Activated naive CD8-positive, alpha-beta T cell (primary cell): ENCODE measurements around the gene CCDC187.
"Not testable (repeated sequence)": the region's sequence is repeated elsewhere in the genome, so short reads cannot be mapped to it uniquely, and the experiment has no call there.

Source experiments
- H3K27ac Mint-ChIP-seq: one replicate; pipeline ENCODE4 v1.8.0; 2021; ENCODE audit warnings: mixed read lengths
- H3K27me3 Mint-ChIP-seq: one replicate; pipeline ENCODE4 v1.8.0; 2021; ENCODE audit warnings: mixed read lengths
- H3K36me3 Mint-ChIP-seq: one replicate; pipeline ENCODE4 v1.8.0; 2021; ENCODE audit warnings: mixed read lengths
- H3K4me1 Mint-ChIP-seq: one replicate; pipeline ENCODE4 v1.8.0; 2021; ENCODE audit warnings: low read depth, mixed read lengths
- H3K4me3 Mint-ChIP-seq: one replicate; pipeline ENCODE4 v1.8.0; 2021; ENCODE audit warnings: mild to moderate bottlenecking, mixed read lengths
- H3K9me3 Mint-ChIP-seq: one replicate; pipeline ENCODE4 v1.8.0; 2021; ENCODE audit warnings: low read depth, mixed read lengths

CCDC187 gene

DNA sequence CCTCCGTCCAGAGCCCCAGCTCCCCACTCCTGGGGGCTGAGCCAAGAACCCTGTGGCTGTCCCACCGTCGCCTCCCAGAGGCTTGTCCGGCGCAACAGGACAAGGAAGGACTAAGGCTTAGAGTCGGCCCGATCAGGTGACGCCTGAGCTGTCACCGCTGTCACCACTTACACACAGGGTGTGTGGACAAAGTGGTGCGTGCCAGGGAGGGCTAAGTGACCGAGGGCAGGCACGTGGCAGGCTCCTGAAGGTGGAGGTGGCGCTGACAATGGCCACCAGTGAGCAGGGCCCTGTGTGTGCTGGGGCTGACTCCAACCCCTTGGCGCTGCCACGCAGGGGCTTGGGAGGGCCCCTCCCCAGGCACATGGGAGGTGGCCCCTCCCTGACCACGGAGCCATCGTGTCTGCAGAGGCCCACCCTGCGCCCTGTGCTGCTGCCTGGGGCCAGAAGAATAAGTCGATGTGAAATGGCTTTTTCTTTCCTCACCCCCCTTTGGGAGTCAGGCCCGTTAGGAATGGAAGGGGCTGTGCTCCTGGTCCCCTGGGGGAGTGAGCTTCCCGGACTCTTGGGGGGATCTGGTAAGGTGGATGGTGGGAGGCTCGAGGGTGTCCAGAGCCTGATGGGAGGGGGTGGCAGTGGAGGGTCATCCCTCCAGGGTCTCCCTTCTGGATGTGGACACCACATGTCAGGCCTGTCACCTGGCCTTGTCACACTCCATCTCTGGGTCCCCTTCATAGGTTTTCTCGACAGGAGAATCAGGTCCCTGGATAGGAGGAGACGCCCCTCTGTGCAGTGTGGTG is 20.8 kb upstream of the CCDC187 start:
- H3K27me3 Mint-ChIP-seq: no peaks in the 10 kb centered on the region
- H3K4me1 Mint-ChIP-seq: peaks cover 3% of the 10 kb centered on the region
- no peaks in the 10 kb centered on the region for H3K36me3 Mint-ChIP-seq
- H3K27ac Mint-ChIP-seq: no peak overlapping the region
- H3K9me3 Mint-ChIP-seq: no peaks in the 10 kb centered on the region
- no peak overlapping the region for H3K4me3 Mint-ChIP-seq

- Mint-ChIP-seq H3K4me3 (no peak overlapping the region), H3K27ac (no peak overlapping the region), H3K9me3 (no peaks in the 10 kb centered on the region), H3K4me1 (no peaks in the 10 kb centered on the region), H3K27me3 (no peaks in the 10 kb centered on the region), H3K36me3 (no peaks in the 10 kb centered on the region)
Observed at GRCh38 chr9:136323371-136323789, 19.5 kb upstream of the CCDC187 start.

DNA sequence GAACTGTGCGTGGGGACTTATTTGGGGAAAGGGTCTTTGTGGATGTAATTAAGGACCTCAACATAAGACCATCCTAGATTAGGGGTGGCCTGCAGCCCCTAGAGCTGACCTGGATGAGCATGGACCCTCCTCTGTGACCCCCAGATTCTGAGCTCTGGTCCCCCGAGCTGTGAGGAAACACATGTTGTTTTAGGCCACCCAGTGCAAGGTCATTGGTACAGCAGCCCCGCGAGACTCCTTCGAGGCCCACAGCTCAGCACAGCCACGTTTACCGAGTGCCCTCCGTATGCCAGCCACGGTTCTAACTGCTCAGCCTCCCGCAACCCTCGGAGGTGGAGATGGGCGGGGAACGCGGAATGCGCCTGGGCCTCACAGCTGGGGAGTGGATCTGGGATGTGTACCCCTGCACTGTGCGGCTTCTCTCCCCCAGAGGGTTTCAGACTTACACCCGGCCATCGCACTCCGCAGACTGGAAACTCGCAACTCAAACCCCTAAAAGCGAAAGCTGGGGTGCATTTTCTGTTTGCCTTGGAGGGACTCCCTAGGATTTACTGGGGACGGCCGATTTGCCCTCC is 18.9 kb upstream of the CCDC187 start:
- H3K27me3 Mint-ChIP-seq: no peaks in the 10 kb centered on the region
- no peaks in the 10 kb centered on the region for H3K9me3 Mint-ChIP-seq
- no peak overlapping the region for H3K27ac Mint-ChIP-seq
- H3K4me3 Mint-ChIP-seq: no peak overlapping the region
- H3K36me3 Mint-ChIP-seq: no peaks in the 10 kb centered on the region
- no peaks in the 10 kb centered on the region for H3K4me1 Mint-ChIP-seq

GRCh38 chr9:136321561-136321960 is 17.7 kb upstream of the CCDC187 start:
- no peaks in the 10 kb centered on the region for H3K36me3 Mint-ChIP-seq
- no peaks in the 10 kb centered on the region for H3K27me3 Mint-ChIP-seq
- H3K9me3 Mint-ChIP-seq: no peaks in the 10 kb centered on the region
- no peak overlapping the region for H3K27ac Mint-ChIP-seq
- no peaks in the 10 kb centered on the region for H3K4me1 Mint-ChIP-seq
- no peak overlapping the region for H3K4me3 Mint-ChIP-seq

GRCh38 chr9:136320972-136321371 is 17.1 kb upstream of the CCDC187 start:
- H3K27ac Mint-ChIP-seq, H3K27me3 Mint-ChIP-seq, H3K4me3 Mint-ChIP-seq, H3K4me1 Mint-ChIP-seq, H3K36me3 Mint-ChIP-seq, H3K9me3 Mint-ChIP-seq: not testable (repeated sequence)

DNA sequence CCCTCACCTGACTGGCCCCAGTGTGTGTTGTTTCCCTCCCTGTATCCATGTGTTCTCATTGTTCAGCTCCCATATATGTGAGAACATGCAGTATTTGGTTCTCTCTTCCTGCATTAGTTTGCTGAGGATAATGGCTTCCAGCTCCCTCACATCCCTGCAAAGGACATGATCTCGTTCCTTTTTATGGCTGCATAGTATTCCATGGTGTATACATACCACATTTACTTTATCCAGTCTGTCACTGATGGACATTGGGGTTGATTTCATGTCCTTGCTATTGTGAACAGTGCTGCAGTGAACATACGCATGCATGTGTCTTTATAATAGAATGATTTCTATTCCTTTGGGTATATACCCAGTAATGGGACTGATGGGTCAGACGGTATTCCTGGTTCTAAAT is 16.1 kb upstream of the CCDC187 start:
- H3K27me3 Mint-ChIP-seq, H3K36me3 Mint-ChIP-seq, H3K4me1 Mint-ChIP-seq, H3K27ac Mint-ChIP-seq, H3K4me3 Mint-ChIP-seq, H3K9me3 Mint-ChIP-seq: not testable (repeated sequence)

DNA sequence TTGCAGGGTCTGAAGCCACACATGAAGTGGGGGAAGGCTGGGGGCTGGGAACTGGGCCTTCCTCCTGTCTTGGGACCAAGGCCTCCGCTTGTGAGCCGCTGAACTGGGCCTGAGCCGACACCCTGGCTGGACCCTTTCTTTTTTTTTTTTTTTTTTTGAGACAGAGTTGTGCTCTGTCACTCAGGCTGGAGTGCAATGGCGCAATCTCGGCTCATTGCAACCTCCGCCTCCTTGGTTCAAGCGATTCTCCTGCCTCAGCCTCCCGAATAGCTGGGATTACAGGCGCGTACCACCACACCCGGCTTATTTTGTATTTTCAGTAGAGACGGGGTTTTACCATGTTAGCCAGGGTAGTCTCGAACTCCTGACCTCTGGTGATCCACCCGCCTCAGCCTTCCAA is 15.3 kb upstream of the CCDC187 start:
- not testable (repeated sequence) for H3K36me3 Mint-ChIP-seq, H3K4me3 Mint-ChIP-seq, H3K27me3 Mint-ChIP-seq, H3K4me1 Mint-ChIP-seq, H3K27ac Mint-ChIP-seq, H3K9me3 Mint-ChIP-seq

DNA sequence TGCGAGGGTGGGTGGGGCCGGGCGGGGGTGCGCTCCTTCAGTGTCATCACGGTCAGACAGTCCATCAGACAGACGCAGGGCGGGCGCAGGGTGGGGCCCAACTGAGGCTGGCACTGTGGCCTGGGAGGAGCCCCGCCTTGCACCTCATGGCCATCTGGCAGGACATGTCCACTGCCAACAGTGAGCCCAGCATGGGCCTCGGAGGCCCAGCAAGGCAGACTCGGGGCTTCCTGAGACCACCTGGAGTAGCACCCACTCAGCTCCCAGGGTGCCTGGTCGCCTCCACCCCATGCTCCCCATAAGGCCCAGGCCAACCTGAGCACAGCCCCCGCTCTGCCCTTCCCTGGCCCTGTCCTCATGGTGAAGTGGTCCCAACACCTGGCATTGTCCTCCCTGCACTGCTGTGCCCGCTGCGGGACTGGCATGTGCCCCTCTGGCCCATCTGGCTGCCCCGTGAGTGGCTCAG is 14.9 kb upstream of the CCDC187 start:
- Mint-ChIP-seq H3K4me1 (no peaks in the 10 kb centered on the region), H3K36me3 (no peaks in the 10 kb centered on the region), H3K4me3 (no peak overlapping the region), H3K9me3 (no peaks in the 10 kb centered on the region), H3K27ac (no peak overlapping the region), H3K27me3 (no peaks in the 10 kb centered on the region)

DNA sequence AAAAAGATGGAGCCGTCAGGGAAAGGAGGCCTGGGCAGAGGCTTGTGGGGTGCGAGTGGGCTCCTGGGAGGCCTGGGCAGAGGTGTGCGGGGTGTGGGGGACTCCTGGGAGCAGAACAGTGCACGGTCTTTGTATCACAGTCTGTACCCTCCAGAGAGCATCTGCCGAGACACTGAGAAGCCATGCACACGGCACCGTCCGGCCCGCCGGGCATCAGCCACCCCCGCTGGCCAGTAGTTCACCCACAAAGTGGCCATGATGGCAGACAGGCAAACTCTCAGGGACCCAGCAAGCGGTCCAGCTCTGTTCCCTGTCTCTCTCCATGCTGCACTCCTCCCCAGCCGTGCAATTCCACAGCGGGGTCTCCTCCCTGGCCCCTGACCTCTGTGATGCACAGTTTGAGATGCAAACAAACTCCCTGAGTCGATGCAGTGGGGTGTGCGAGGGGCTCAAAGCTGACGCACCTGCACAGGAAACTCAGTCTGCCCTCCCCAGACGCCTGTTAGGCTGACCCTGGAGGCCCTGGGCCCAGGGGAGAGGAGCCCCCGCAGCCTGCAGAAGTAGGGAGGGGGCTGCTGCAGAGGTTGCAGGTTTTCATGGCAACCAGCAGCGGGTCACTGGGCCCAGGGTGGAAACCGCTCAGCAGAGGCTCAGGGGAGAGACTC is 14.3 kb upstream of the CCDC187 start:
- H3K4me1 Mint-ChIP-seq: no peaks in the 10 kb centered on the region
- H3K4me3 Mint-ChIP-seq: no peak overlapping the region
- no peaks in the 10 kb centered on the region for H3K36me3 Mint-ChIP-seq
- H3K27me3 Mint-ChIP-seq: no peaks in the 10 kb centered on the region
- H3K9me3 Mint-ChIP-seq: no peaks in the 10 kb centered on the region
- H3K27ac Mint-ChIP-seq: no peak overlapping the region

DNA sequence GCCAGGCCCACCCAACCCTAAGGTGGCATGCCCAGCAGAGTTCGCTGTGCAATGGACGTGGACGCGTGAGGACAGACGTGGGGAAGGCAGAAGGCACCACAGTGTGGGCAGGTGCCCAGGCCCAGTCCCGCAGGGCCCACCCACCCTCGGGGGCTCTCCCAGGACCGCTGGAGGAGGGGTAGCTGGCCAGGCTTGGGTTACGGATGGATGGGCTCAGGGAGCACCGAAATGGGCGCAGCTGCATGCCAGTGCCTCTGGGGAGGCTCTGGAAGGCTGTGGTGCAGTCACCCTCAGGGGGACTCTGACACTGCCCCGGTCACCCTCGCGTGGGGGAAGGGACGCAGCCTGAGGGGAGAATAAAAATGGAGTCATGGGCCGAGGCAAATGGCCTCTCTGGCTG is 13.8 kb upstream of the CCDC187 start:
- no peak overlapping the region for H3K27ac Mint-ChIP-seq
- H3K27me3 Mint-ChIP-seq: no peaks in the 10 kb centered on the region
- H3K4me1 Mint-ChIP-seq: no peaks in the 10 kb centered on the region
- H3K4me3 Mint-ChIP-seq: no peak overlapping the region
- no peaks in the 10 kb centered on the region for H3K36me3 Mint-ChIP-seq
- no peaks in the 10 kb centered on the region for H3K9me3 Mint-ChIP-seq

GRCh38 chr9:136316896-136317676 is 13.2 kb upstream of the CCDC187 start:
- Mint-ChIP-seq H3K4me1 (no peaks in the 10 kb centered on the region), H3K36me3 (no peaks in the 10 kb centered on the region), H3K9me3 (no peaks in the 10 kb centered on the region), H3K27me3 (no peaks in the 10 kb centered on the region), H3K27ac (no peak overlapping the region), H3K4me3 (no peak overlapping the region)

DNA sequence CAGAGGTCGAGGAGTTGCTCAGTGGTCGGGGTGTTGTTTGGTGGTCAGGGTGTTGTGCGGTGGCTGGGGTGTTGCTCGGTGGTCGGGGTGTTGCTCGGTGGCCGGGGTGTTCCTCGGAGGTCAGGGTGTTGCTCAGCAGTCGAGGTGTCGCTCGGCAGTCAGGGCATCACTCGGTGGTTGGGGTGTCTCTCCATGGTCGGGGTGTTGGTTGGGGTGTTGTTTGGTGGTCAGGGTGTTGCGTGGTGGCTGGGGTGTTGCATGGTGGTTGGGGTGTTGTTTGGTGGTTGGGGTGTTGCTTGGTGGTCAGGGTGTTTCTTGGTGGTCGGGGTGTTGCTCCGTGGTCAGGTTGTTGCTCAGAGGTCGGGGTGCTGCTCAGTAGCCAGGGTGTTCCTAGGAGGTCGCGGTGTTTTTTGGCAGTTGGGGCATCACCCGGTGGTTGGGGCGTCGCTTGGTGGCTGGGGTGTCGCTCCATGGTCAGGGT is 12.4 kb upstream of the CCDC187 start:
- H3K9me3 Mint-ChIP-seq: no peaks in the 10 kb centered on the region
- peak overlapping the region; percentile 31 for H3K27ac Mint-ChIP-seq
- no peaks in the 10 kb centered on the region for H3K4me1 Mint-ChIP-seq
- H3K36me3 Mint-ChIP-seq: no peaks in the 10 kb centered on the region
- H3K27me3 Mint-ChIP-seq: no peaks in the 10 kb centered on the region
- no peak overlapping the region for H3K4me3 Mint-ChIP-seq

GRCh38 chr9:136314944-136315343 is 11.1 kb upstream of the CCDC187 start:
- H3K27me3 Mint-ChIP-seq: no peaks in the 10 kb centered on the region
- H3K9me3 Mint-ChIP-seq: no peaks in the 10 kb centered on the region
- H3K27ac Mint-ChIP-seq: no peak overlapping the region
- no peaks in the 10 kb centered on the region for H3K4me1 Mint-ChIP-seq
- no peaks in the 10 kb centered on the region for H3K36me3 Mint-ChIP-seq
- H3K4me3 Mint-ChIP-seq: no peak overlapping the region

GRCh38 chr9:136314056-136314416 is 10.1 kb upstream of the CCDC187 start:
- no peaks in the 10 kb centered on the region for H3K4me1 Mint-ChIP-seq
- no peak overlapping the region for H3K4me3 Mint-ChIP-seq
- H3K27me3 Mint-ChIP-seq: no peaks in the 10 kb centered on the region
- no peaks in the 10 kb centered on the region for H3K9me3 Mint-ChIP-seq
- no peaks in the 10 kb centered on the region for H3K36me3 Mint-ChIP-seq
- H3K27ac Mint-ChIP-seq: no peak overlapping the region
